Measurements from ENCODE around the gene MRPS18B.

DNA sequence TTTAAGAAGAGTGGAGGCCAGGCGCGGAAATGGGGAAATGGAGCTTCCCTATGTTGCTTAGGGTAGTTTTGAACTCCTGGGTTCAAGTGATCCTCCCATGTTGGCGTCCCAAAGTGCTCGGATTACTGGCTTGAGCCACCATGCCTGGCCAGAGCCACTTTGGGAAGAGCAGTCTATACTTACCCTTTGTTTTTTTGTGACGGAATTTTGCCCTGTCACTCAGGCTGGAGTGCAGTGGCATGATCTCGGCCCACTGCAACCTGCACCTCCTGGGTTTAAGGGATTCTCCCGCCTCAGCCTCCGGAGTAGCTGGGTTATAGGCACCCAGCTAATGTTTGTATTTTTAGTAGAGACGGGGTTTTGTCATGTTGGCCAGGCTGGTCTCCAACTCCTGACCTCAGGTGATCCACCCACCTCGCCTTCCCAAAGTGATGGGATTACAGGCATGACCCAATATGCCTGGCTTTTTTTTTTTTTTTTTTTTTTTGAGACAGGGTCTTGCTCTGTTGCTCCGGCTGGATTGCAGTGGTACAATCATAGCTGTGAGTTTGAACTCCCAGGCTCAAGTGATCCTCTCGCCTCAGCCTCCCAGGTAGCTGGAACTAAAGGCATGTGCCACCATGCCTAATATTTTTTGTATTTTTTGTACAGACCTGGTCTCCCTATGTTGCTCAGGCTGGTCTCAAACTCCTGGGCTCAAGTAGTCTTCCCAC lies 18.6 kb upstream of the MRPS18B start:
- TF ChIP-seq YY1 (IDR thresholded peaks at IDR 0.05; ENCODE audit: insufficient read depth, insufficient read length), result no peak
- TF ChIP-seq ZNF274 (IDR thresholded peaks at IDR 0.05; ENCODE audit: low read depth, low read length), result no peak
